Measurements from ENCODE around the gene EDEM3. TPM values are rescaled to one million over a fixed set of nuclear protein-coding genes. Genes with fewer than 3 reads are reported as not detected.
"Not testable (repeated sequence)": the region's sequence is repeated elsewhere in the genome, so short reads cannot be mapped to it uniquely, and the experiment has no call there.

The EDEM3 gene
- polyA plus RNA-seq, 2 donors = 6.0 to 6.7 TPM

DNA sequence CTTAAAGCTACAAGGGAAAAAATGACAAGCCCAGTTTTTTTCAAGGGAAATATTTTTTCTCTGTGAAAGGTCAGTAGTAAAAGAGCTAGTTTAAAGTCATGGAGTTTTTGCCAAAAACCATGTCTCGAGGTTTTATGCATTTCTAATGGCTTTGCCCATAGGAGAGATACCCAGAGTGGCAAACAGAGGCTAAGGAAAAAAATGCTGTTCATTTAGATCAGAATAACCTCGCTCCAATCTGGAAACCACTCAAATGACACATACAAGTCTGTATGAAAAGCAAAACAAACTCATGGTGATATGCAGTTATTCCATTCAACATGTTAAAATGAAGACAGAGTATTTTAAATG, 36.9 kb upstream of the EDEM3 start:
- WGBS, 2 donors = 65 to 75% methylated on average over 2 of the region's 2 CpGs
- H3K27ac ChIP-seq (ENCODE audit: low read depth in 2 of 2, low read length in 1 of 2) = no peak overlapping the region
- H3K36me3 ChIP-seq (ENCODE audit: control insufficient read depth in 2 of 2, insufficient read depth in 2 of 2, low read length in 1 of 2) = peaks cover 0 to 7% of the 10 kb centered on the region in 2 donors
- H3K4me3 ChIP-seq (ENCODE audit: low read depth in 1 of 2, low read length in 2 of 2) = no peak overlapping the region
- no peaks in the 10 kb centered on the region for H3K27me3 ChIP-seq (ENCODE audit: control insufficient read depth in 1 of 2, insufficient read depth in 2 of 2, low read length in 2 of 2)
- H3K4me1 ChIP-seq (ENCODE audit: control insufficient read depth in 2 of 2, insufficient read depth in 2 of 2, low read length in 1 of 2) = no peaks in the 10 kb centered on the region
- H3K9me3 ChIP-seq (ENCODE audit: control insufficient read depth in 2 of 2, insufficient read depth in 1 of 2, low read depth in 1 of 2, low read length in 1 of 2) = no peaks in the 10 kb centered on the region

DNA sequence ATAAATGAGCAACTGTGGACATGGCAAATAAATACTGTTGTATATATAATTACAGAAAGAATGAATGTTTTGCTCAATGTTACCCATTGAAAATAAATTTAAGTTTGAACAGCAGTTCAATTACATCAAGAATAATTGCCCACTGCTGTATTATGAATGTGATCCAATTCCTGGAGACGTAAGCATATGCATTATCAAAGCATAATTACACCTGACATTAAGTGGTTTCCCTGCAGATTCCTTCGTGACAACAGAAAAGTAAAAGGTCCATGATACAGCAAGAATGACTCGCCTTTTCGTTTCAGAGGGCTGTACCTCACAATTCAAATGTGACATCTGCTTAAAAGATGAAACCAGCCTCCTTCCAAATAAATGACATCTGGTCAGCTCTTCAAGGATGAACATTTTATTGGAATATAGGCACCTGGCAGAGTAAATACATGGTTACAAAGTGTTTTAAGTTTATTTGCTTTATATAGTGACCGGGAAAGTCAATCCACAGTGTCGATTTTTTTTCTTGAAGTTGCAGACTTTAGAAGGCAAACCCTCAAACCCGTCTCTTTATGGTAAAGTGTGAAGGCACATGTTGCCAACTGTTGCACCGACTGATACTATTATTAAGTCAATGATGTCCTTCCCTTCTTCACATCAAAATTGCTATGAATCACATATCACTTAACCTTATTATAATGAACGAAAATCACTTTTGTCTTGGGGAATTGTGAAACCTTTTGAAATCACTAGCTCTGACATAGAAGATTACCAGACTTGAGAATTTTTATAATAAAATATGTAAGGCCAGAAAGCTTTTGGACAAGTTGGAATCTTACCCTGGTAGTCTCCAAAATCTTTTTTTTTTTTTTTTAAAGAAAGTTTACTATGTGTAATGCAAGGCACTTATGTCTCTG, 36.2 kb upstream of the EDEM3 start:
- 89 to 90% methylated on average over 9 of the region's 9 CpGs for WGBS, 2 donors
- Histone ChIP-seq H3K4me3 (ENCODE audit: low read depth in 1 of 2, low read length in 2 of 2) (no peak overlapping the region), H3K27ac (ENCODE audit: low read depth in 2 of 2, low read length in 1 of 2) (no peak overlapping the region), H3K9me3 (ENCODE audit: control insufficient read depth in 2 of 2, insufficient read depth in 1 of 2, low read depth in 1 of 2, low read length in 1 of 2) (no peaks in the 10 kb centered on the region), H3K27me3 (ENCODE audit: control insufficient read depth in 1 of 2, insufficient read depth in 2 of 2, low read length in 2 of 2) (no peaks in the 10 kb centered on the region), H3K36me3 (ENCODE audit: control insufficient read depth in 2 of 2, insufficient read depth in 2 of 2, low read length in 1 of 2) (peaks cover 0 to 7% of the 10 kb centered on the region in 2 donors), H3K4me1 (ENCODE audit: control insufficient read depth in 2 of 2, insufficient read depth in 2 of 2, low read length in 1 of 2) (no peaks in the 10 kb centered on the region)

DNA sequence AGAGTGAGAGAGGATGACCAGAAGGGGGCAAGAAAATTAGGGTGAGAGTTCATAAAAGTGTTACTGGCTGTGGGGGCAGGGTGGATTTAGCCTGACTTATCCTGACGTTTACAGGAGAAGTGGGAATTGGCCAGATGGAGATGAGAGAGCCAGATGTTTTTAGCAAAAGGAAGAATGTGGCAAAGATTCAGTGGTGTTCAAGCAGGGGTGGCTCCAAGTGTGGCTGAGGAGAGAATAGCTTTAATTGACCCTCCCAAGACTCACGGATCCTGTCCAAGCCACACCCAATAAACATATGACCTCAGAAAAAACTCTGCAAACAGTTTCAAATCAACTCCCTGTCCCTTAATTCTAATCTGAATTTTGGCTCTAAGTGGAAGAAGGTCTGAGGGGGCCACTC, 35.2 kb upstream of the EDEM3 start:
- no peak overlapping the region for H3K4me3 ChIP-seq (ENCODE audit: low read depth in 1 of 2, low read length in 2 of 2)

DNA sequence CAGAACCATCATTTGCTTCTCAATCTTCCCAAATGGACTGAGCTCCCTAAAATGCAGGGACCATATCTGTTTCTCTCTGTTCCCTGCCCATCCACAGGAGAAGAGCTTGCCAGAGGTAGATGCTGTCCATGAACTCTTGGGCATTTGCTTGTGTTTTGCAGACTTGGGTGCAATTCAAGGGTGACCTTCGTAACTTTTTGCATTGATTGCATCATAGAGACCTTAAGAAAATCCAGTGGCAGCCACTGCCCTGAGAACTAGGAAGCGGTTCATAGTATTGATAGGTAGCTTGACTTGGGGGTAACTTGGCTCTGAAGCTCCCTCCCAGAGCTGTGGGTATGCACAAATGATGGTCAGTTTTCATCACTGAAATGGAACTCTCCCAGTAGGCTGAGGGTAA, 34.3 kb upstream of the EDEM3 start:
- Histone ChIP-seq H3K27me3 (ENCODE audit: control insufficient read depth in 1 of 2, insufficient read depth in 2 of 2, low read length in 2 of 2) (no peaks in the 10 kb centered on the region), H3K9me3 (ENCODE audit: control insufficient read depth in 2 of 2, insufficient read depth in 1 of 2, low read depth in 1 of 2, low read length in 1 of 2) (no peaks in the 10 kb centered on the region), H3K4me1 (ENCODE audit: control insufficient read depth in 2 of 2, insufficient read depth in 2 of 2, low read length in 1 of 2) (no peaks in the 10 kb centered on the region), H3K4me3 (ENCODE audit: low read depth in 1 of 2, low read length in 2 of 2) (no peak overlapping the region), H3K36me3 (ENCODE audit: control insufficient read depth in 2 of 2, insufficient read depth in 2 of 2, low read length in 1 of 2) (no peaks in the 10 kb centered on the region), H3K27ac (ENCODE audit: low read depth in 2 of 2, low read length in 1 of 2) (no peak overlapping the region)
- WGBS, 2 donors = 89 to 98% methylated on average over 2 of the region's 2 CpGs

More for the DNA sequence above, 35.2 kb upstream of the EDEM3 start:
- 39 to 40% methylated on average over 2 of the region's 2 CpGs for WGBS, 2 donors
- Histone ChIP-seq H3K27me3 (ENCODE audit: control insufficient read depth in 1 of 2, insufficient read depth in 2 of 2, low read length in 2 of 2) (no peaks in the 10 kb centered on the region), H3K27ac (ENCODE audit: low read depth in 2 of 2, low read length in 1 of 2) (peak overlapping the region in 1 of 2 donors; percentile 1), H3K9me3 (ENCODE audit: control insufficient read depth in 2 of 2, insufficient read depth in 1 of 2, low read depth in 1 of 2, low read length in 1 of 2) (no peaks in the 10 kb centered on the region), H3K4me1 (ENCODE audit: control insufficient read depth in 2 of 2, insufficient read depth in 2 of 2, low read length in 1 of 2) (no peaks in the 10 kb centered on the region), H3K36me3 (ENCODE audit: control insufficient read depth in 2 of 2, insufficient read depth in 2 of 2, low read length in 1 of 2) (no peaks in the 10 kb centered on the region)

DNA sequence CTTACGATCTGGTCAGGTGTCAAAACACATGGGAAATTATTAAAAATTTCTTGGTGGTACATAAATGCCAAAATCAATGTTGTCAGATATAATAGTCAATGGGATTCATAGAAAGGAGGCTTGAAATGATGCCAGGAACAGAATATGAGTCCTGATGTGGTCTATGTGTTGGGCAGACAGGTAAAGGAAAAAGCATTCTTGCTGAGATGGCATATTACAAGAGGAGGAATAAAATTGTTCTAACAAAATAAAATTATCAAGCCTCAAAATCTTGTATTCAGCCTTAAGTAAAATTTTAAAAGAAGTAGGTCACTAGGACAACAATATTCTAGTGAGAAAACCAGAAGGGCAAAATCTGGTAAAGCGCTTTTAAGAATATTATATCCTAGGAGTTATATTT, 30.9 kb upstream of the EDEM3 start:
- WGBS, 2 donors = 94 to 96% methylated on average over 2 of the region's 2 CpGs
- H3K36me3 ChIP-seq (ENCODE audit: control insufficient read depth in 2 of 2, insufficient read depth in 2 of 2, low read length in 1 of 2) = no peaks in the 10 kb centered on the region
- H3K4me1 ChIP-seq (ENCODE audit: control insufficient read depth in 2 of 2, insufficient read depth in 2 of 2, low read length in 1 of 2) = no peaks in the 10 kb centered on the region
- no peaks in the 10 kb centered on the region for H3K27me3 ChIP-seq (ENCODE audit: control insufficient read depth in 1 of 2, insufficient read depth in 2 of 2, low read length in 2 of 2)
- no peak overlapping the region for H3K4me3 ChIP-seq (ENCODE audit: low read depth in 1 of 2, low read length in 2 of 2)
- H3K27ac ChIP-seq (ENCODE audit: low read depth in 2 of 2, low read length in 1 of 2) = no peak overlapping the region
- H3K9me3 ChIP-seq (ENCODE audit: control insufficient read depth in 2 of 2, insufficient read depth in 1 of 2, low read depth in 1 of 2, low read length in 1 of 2) = peaks cover 0 to 3% of the 10 kb centered on the region in 2 donors

DNA sequence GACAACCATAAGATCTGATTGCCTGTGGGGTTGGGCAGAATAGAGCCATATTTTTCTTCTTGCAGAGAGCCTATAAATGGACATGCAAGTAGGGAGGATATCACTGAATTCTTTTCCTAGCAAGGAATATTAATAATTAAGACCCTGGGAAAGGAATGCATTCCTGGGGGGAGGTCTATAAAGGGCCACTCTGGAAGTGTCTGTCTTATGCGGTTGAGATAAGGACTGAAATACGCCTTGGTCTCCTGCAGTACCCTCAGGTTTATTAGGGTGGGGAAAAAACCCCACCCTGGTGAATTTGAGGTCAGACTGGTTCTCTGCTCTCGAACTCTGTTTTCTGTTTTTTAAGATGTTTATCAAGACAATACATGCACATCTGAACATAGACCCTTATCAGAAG, 29.1 kb upstream of the EDEM3 start:
- H3K4me3 ChIP-seq (ENCODE audit: low read depth in 1 of 2, low read length in 2 of 2); H3K4me1 ChIP-seq (ENCODE audit: control insufficient read depth in 2 of 2, insufficient read depth in 2 of 2, low read length in 1 of 2); H3K9me3 ChIP-seq (ENCODE audit: control insufficient read depth in 2 of 2, insufficient read depth in 1 of 2, low read depth in 1 of 2, low read length in 1 of 2); H3K36me3 ChIP-seq (ENCODE audit: control insufficient read depth in 2 of 2, insufficient read depth in 2 of 2, low read length in 1 of 2); H3K27me3 ChIP-seq (ENCODE audit: control insufficient read depth in 1 of 2, insufficient read depth in 2 of 2, low read length in 2 of 2); H3K27ac ChIP-seq (ENCODE audit: low read depth in 2 of 2, low read length in 1 of 2): not testable (repeated sequence)
- WGBS, 2 donors = 94 to 98% methylated on average over 3 of the region's 3 CpGs

DNA sequence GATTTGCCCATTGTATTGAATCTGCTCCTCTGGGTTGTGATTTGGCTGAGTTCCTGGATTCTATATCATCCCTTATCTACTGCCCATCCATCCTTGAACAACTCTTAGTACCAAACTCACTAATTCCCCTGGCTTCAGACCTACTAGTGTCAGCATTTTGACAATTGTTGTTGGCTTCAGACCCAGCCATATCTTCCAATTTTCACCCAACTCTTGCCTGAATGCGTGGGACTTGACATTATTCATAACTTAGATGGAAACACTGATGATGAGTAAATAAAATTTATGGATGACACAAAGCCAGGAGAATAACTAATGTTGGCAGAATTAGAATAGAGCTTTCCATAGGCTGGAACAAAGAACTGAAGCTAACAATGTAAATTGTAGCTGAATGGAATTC, 27.3 kb upstream of the EDEM3 start:
- Histone ChIP-seq H3K36me3 (ENCODE audit: control insufficient read depth in 2 of 2, insufficient read depth in 2 of 2, low read length in 1 of 2) (no peaks in the 10 kb centered on the region), H3K9me3 (ENCODE audit: control insufficient read depth in 2 of 2, insufficient read depth in 1 of 2, low read depth in 1 of 2, low read length in 1 of 2) (peaks cover 0 to 3% of the 10 kb centered on the region in 2 donors), H3K4me1 (ENCODE audit: control insufficient read depth in 2 of 2, insufficient read depth in 2 of 2, low read length in 1 of 2) (no peaks in the 10 kb centered on the region), H3K4me3 (ENCODE audit: low read depth in 1 of 2, low read length in 2 of 2) (no peak overlapping the region), H3K27ac (ENCODE audit: low read depth in 2 of 2, low read length in 1 of 2) (no peak overlapping the region), H3K27me3 (ENCODE audit: control insufficient read depth in 1 of 2, insufficient read depth in 2 of 2, low read length in 2 of 2) (no peaks in the 10 kb centered on the region)
- 77 to 88% methylated on average over 1 of the region's 1 CpG for WGBS, 2 donors

DNA sequence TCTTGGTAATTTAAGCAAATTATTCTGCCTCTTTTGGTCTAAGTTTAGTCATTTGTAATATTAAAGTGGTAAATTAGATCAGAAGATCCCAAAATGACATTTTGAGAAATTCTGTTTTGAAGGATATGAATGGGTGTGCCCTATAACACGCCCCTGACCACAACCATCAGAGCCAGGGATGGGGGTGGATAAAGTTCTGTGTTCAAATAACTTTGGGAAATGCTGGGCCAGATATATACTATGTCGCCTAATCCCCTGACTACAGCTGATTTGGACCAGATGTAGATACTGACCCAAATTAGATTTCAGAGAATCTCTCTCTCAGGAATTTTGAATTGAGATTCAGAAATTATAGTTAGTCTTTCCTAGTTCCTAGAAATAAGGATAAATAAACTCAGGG, 21.2 kb upstream of the EDEM3 start:
- Histone ChIP-seq H3K36me3 (ENCODE audit: control insufficient read depth in 2 of 2, insufficient read depth in 2 of 2, low read length in 1 of 2) (no peaks in the 10 kb centered on the region), H3K4me3 (ENCODE audit: low read depth in 1 of 2, low read length in 2 of 2) (no peak overlapping the region), H3K27ac (ENCODE audit: low read depth in 2 of 2, low read length in 1 of 2) (no peak overlapping the region), H3K9me3 (ENCODE audit: control insufficient read depth in 2 of 2, insufficient read depth in 1 of 2, low read depth in 1 of 2, low read length in 1 of 2) (no peaks in the 10 kb centered on the region), H3K4me1 (ENCODE audit: control insufficient read depth in 2 of 2, insufficient read depth in 2 of 2, low read length in 1 of 2) (no peaks in the 10 kb centered on the region), H3K27me3 (ENCODE audit: control insufficient read depth in 1 of 2, insufficient read depth in 2 of 2, low read length in 2 of 2) (no peaks in the 10 kb centered on the region)
- 42 to 82% methylated on average over 2 of the region's 2 CpGs for WGBS, 2 donors

DNA sequence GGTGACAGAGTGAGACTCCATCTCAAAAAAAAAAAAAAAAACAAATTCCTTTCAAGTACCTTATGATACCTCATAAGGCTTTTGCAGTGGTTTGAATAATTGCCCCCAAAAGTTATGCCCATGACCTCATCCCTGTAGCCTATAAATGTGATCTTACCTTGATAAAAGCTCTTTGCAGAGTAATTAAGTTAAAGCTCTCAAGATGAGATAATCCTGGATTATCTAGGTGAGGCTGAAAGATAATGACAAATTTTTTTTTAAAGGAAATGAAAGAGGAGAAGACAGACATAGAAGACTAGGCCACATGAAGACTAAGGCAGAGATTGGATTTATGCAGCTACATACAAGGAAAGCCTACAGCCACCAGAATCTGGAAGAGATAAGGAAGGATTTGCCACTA, 20.7 kb upstream of the EDEM3 start:
- no peaks in the 10 kb centered on the region for H3K4me1 ChIP-seq (ENCODE audit: control insufficient read depth in 2 of 2, insufficient read depth in 2 of 2, low read length in 1 of 2)
- H3K4me3 ChIP-seq (ENCODE audit: low read depth in 1 of 2, low read length in 2 of 2) = no peak overlapping the region
- H3K9me3 ChIP-seq (ENCODE audit: control insufficient read depth in 2 of 2, insufficient read depth in 1 of 2, low read depth in 1 of 2, low read length in 1 of 2) = no peaks in the 10 kb centered on the region

DNA sequence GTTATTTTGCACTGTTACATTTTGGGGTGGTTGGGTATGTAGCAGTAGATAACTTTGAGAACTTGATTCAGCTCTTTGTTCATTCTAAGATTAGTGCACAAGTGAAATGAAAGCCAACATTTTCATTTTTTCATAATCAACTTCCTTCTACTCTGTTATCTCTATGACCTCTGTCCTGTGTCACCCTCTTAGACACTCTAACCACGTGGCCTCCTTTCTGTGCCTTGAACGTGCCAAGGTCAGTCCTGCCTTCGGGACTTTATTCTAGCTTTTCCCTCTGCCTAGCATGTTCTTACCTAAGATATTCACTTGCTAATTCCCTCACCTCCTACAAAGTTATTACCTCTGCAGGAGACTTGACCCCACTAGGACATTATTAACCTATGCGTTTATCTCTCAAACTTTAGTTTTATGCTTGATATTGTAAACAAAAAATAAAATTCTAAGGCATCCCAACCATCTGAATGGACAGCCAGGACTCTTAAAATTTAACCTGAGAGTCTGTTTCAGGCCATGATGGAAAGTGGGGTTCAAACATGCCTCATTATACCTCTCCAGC, 19.2 kb upstream of the EDEM3 start:
- no peak overlapping the region for H3K27ac ChIP-seq (ENCODE audit: low read depth in 2 of 2, low read length in 1 of 2)
- 67 to 81% methylated on average over 4 of the region's 4 CpGs for WGBS, 2 donors
- H3K36me3 ChIP-seq (ENCODE audit: control insufficient read depth in 2 of 2, insufficient read depth in 2 of 2, low read length in 1 of 2) = no peaks in the 10 kb centered on the region

More for the DNA sequence above, 20.7 kb upstream of the EDEM3 start:
- Histone ChIP-seq H3K27ac (ENCODE audit: low read depth in 2 of 2, low read length in 1 of 2) (no peak overlapping the region), H3K36me3 (ENCODE audit: control insufficient read depth in 2 of 2, insufficient read depth in 2 of 2, low read length in 1 of 2) (no peaks in the 10 kb centered on the region), H3K27me3 (ENCODE audit: control insufficient read depth in 1 of 2, insufficient read depth in 2 of 2, low read length in 2 of 2) (no peaks in the 10 kb centered on the region)

More for the DNA sequence above, 19.2 kb upstream of the EDEM3 start:
- Histone ChIP-seq H3K27me3 (ENCODE audit: control insufficient read depth in 1 of 2, insufficient read depth in 2 of 2, low read length in 2 of 2) (no peaks in the 10 kb centered on the region), H3K4me1 (ENCODE audit: control insufficient read depth in 2 of 2, insufficient read depth in 2 of 2, low read length in 1 of 2) (no peaks in the 10 kb centered on the region), H3K9me3 (ENCODE audit: control insufficient read depth in 2 of 2, insufficient read depth in 1 of 2, low read depth in 1 of 2, low read length in 1 of 2) (no peaks in the 10 kb centered on the region), H3K4me3 (ENCODE audit: low read depth in 1 of 2, low read length in 2 of 2) (no peak overlapping the region)

Measured in esophagus (tissue), 2 donors.